Measurements from ENCODE around the gene ZNF662. TPM values are rescaled to one million over a fixed set of nuclear protein-coding genes. Genes with fewer than 3 reads are reported as not detected.
A peak's percentile ranks its signal among the peaks of the same experiment; 100 is the strongest.
"Not testable (repeated sequence)": the region's sequence is repeated elsewhere in the genome, so short reads cannot be mapped to it uniquely, and the experiment has no call there.

The ZNF662 gene
- polyA plus RNA-seq, 1 experiment: 1.2 TPM

- H3K27me3 ChIP-seq (ENCODE audit: control insufficient read depth, insufficient read depth, low read length): peaks cover 4% of the 10 kb centered on the region; the same call in 1 of the 2 replicates
- H3K4me3 ChIP-seq (ENCODE audit: low read depth, low read length): peak overlapping the region; percentile 66
- ChIA-PET POLR2A (no interaction called here), CTCF (interaction anchor here (0.7 to 2.3 kb wide), 6 partner anchors 9 to 101 kb away, joined by 3 to 14 read pairs (median 4); no protein-coding TSS in a partner anchor)
- peak; percentile 95 for TF ChIP-seq CTCF (IDR thresholded peaks at IDR 0.05; ENCODE audit: insufficient read depth, low read depth, low read length)
- no peaks in the 10 kb centered on the region for H3K36me3 ChIP-seq (ENCODE audit: control insufficient read depth, insufficient read depth, low read length)
- no peak for DNase-seq (ENCODE audit: low read depth)
Measured at GRCh38 chr3:42880601-42881451, 25.1 kb upstream of the ZNF662 start.

GRCh38 chr3:42883251-42883930, 22.6 kb upstream of the ZNF662 start:
- POLR2A ChIA-PET; H3K27me3 ChIP-seq (ENCODE audit: control insufficient read depth, insufficient read depth, low read length); DNase-seq (ENCODE audit: low read depth); H3K4me3 ChIP-seq (ENCODE audit: low read depth, low read length); H3K36me3 ChIP-seq (ENCODE audit: control insufficient read depth, insufficient read depth, low read length): not testable (repeated sequence)
- CTCF ChIA-PET: interaction anchor here (2.3 kb wide), 1 partner anchor 14 kb away, joined by 6 read pairs; no protein-coding TSS in a partner anchor

- no peak for DNase-seq (ENCODE audit: low read depth)
- no peaks in the 10 kb centered on the region; the same call in 1 of the 2 replicates for H3K27me3 ChIP-seq (ENCODE audit: control insufficient read depth, insufficient read depth, low read length)
- CTCF ChIA-PET: no interaction called here
- POLR2A ChIA-PET: no interaction called here
- no peak overlapping the region for H3K4me3 ChIP-seq (ENCODE audit: low read depth, low read length)
- H3K36me3 ChIP-seq (ENCODE audit: control insufficient read depth, insufficient read depth, low read length): no peaks in the 10 kb centered on the region
- TF ChIP-seq CTCF (IDR thresholded peaks at IDR 0.05; ENCODE audit: insufficient read depth, low read depth, low read length): no peak
Measured at GRCh38 chr3:42884324-42884723, 21.6 kb upstream of the ZNF662 start.

- no peaks in the 10 kb centered on the region for H3K36me3 ChIP-seq (ENCODE audit: control insufficient read depth, insufficient read depth, low read length)
- no peak for DNase-seq (ENCODE audit: low read depth)
- POLR2A ChIA-PET: no interaction called here
- no peak for TF ChIP-seq CTCF (IDR thresholded peaks at IDR 0.05; ENCODE audit: insufficient read depth, low read depth, low read length)
- H3K4me3 ChIP-seq (ENCODE audit: low read depth, low read length): no peak overlapping the region
- CTCF ChIA-PET: no interaction called here
- H3K27me3 ChIP-seq (ENCODE audit: control insufficient read depth, insufficient read depth, low read length): no peaks in the 10 kb centered on the region; the same call in 1 of the 2 replicates
Measured at GRCh38 chr3:42886294-42886822, 19.6 kb upstream of the ZNF662 start.

- TF ChIP-seq CTCF (IDR thresholded peaks at IDR 0.05; ENCODE audit: insufficient read depth, low read depth, low read length): no peak
- CTCF ChIA-PET: no interaction called here
- Histone ChIP-seq H3K27me3 (ENCODE audit: control insufficient read depth, insufficient read depth, low read length) (no peaks in the 10 kb centered on the region; the same call in 1 of the 2 replicates), H3K4me3 (ENCODE audit: low read depth, low read length) (no peak overlapping the region), H3K36me3 (ENCODE audit: control insufficient read depth, insufficient read depth, low read length) (no peaks in the 10 kb centered on the region)
- POLR2A ChIA-PET: no interaction called here
- no peak for DNase-seq (ENCODE audit: low read depth)
Measured at GRCh38 chr3:42887084-42887483, 18.9 kb upstream of the ZNF662 start.

Measured in BJ (cell line).